ENCODE data around the gene PPIB.

- TF ChIP-seq RBM14 (IDR thresholded peaks at IDR 0.05; ENCODE audit: borderline replicate concordance, insufficient read depth, low read depth, low read length) (no peak), BRF1 (IDR thresholded peaks at IDR 0.05; ENCODE audit: borderline replicate concordance, extremely low read depth, insufficient read length) (no peak), EP400 (IDR thresholded peaks at IDR 0.05) (no peak), MXI1 (IDR thresholded peaks at IDR 0.05; ENCODE audit: low read depth, low read length) (no peak), TAF1 (IDR thresholded peaks at IDR 0.05; ENCODE audit: control insufficient read depth, extremely low read depth, insufficient read depth, low read length, severe bottlenecking) (no peak), PHB2 (IDR thresholded peaks at IDR 0.05; ENCODE audit: low read depth) (no peak), CTCF (IDR thresholded peaks at IDR 0.05 in 2 of 3, conservative IDR thresholded peaks at IDR 0.05 in 1 of 3; ENCODE audit: insufficient read depth in 2 of 3, low read depth in 1 of 3, low read length in 3 of 3) (no peak), SIN3A (IDR thresholded peaks at IDR 0.05; ENCODE audit: borderline replicate concordance in 2 of 2, control insufficient read depth in 1 of 2, low read depth in 2 of 2, low read length in 2 of 2) (no peak), POLR2A (conservative IDR thresholded peaks at IDR 0.05) (no peak), PHTF2 (CRISPR knock-in tag; IDR thresholded peaks at IDR 0.05) (no peak), ETS1 (conservative IDR thresholded peaks at IDR 0.05; ENCODE audit: control insufficient read depth, low read depth, low read length) (no peak), CUX1 (CRISPR knock-in tag; IDR thresholded peaks at IDR 0.05) (0 out of 2 replicates have a peak, but pooled peaks have one; percentile 17), ZNF280A (IDR thresholded peaks at IDR 0.05; ENCODE audit: low read depth, partially characterized antibody) (no peak), CXXC5 (CRISPR knock-in tag; IDR thresholded peaks at IDR 0.05) (no peak)
Measured at GRCh38 chr15:64205202-64205601, 42.4 kb upstream of the PPIB start.

All from K562 (cell line).